Measurements from ENCODE around the gene FOXL1.

GRCh38 chr16:86578061-86578599, at the start of gene FOXL1:
- TF ChIP-seq SKIL (CRISPR knock-in tag; IDR thresholded peaks at IDR 0.05; ENCODE audit: borderline replicate concordance), result no peak
- no peak for TF ChIP-seq ZNF142 (CRISPR knock-in tag; IDR thresholded peaks at IDR 0.05)
